ENCODE results near the gene TSPAN2.

Gene TSPAN2

GRCh38 chr1:115134850-115135480 is 45.7 kb upstream of the TSPAN2 start:
- TF ChIP-seq FOXM1 (IDR thresholded peaks at IDR 0.05; ENCODE audit: borderline replicate concordance, low read depth) (no peak), TEAD4 (IDR thresholded peaks at IDR 0.05) (peak; percentile 47; the same call in 1 of the 2 replicates)

DNA sequence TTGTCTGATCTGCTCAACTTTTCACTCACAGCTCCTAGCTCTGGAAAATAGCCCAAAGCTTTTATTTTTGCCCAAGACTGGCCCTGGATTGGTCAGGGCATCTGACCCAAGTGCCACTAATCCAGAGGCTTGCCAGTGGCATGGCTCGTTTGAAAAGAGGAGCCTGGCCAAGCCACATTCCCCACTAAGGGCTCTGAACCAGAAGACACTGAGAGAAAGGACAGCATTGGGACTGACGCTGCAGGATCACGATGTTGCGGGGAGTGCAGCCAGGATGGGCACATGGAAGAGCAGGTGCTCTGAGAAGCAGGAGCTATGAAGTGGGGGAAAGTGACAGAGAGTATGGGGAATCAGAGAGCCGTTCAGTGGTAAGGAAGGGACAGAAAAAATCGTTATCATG is 44.9 kb upstream of the TSPAN2 start:
- TF ChIP-seq MAX (IDR thresholded peaks at IDR 0.05), result no peak
- TF ChIP-seq TEAD4 (IDR thresholded peaks at IDR 0.05), result no peak
- TF ChIP-seq EGR1 (IDR thresholded peaks at IDR 0.05), result no peak
- TF ChIP-seq USF1 (IDR thresholded peaks at IDR 0.05), result no peak
- TF ChIP-seq FOXM1 (IDR thresholded peaks at IDR 0.05; ENCODE audit: borderline replicate concordance, low read depth), result no peak
- TF ChIP-seq ZBTB7A (IDR thresholded peaks at IDR 0.05; ENCODE audit: low read depth), result no peak
- no peak for TF ChIP-seq TCF12 (IDR thresholded peaks at IDR 0.05; ENCODE audit: low read depth)
- no peak for TF ChIP-seq YY1 (IDR thresholded peaks at IDR 0.05; ENCODE audit: low read depth)
- no peak for TF ChIP-seq RAD21 (IDR thresholded peaks at IDR 0.05; ENCODE audit: low read depth)
- no peak for TF ChIP-seq NFIC (IDR thresholded peaks at IDR 0.05)
- TF ChIP-seq CEBPB (IDR thresholded peaks at IDR 0.05), result no peak
- TF ChIP-seq, protein P1, sequence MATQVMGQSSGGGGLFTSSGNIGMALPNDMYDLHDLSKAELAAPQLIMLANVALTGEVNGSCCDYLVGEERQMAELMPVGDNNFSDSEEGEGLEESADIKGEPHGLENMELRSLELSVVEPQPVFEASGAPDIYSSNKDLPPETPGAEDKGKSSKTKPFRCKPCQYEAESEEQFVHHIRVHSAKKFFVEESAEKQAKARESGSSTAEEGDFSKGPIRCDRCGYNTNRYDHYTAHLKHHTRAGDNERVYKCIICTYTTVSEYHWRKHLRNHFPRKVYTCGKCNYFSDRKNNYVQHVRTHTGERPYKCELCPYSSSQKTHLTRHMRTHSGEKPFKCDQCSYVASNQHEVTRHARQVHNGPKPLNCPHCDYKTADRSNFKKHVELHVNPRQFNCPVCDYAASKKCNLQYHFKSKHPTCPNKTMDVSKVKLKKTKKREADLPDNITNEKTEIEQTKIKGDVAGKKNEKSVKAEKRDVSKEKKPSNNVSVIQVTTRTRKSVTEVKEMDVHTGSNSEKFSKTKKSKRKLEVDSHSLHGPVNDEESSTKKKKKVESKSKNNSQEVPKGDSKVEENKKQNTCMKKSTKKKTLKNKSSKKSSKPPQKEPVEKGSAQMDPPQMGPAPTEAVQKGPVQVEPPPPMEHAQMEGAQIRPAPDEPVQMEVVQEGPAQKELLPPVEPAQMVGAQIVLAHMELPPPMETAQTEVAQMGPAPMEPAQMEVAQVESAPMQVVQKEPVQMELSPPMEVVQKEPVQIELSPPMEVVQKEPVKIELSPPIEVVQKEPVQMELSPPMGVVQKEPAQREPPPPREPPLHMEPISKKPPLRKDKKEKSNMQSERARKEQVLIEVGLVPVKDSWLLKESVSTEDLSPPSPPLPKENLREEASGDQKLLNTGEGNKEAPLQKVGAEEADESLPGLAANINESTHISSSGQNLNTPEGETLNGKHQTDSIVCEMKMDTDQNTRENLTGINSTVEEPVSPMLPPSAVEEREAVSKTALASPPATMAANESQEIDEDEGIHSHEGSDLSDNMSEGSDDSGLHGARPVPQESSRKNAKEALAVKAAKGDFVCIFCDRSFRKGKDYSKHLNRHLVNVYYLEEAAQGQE (IDR thresholded peaks at IDR 0.05; ENCODE audit: low read depth), result no peak
- no peak for TF ChIP-seq CREB1 (IDR thresholded peaks at IDR 0.05; ENCODE audit: low read depth)
- no peak for TF ChIP-seq TAF1 (IDR thresholded peaks at IDR 0.05; ENCODE audit: low read depth)
- TF ChIP-seq EP300 (IDR thresholded peaks at IDR 0.05; ENCODE audit: borderline replicate concordance), result no peak

DNA sequence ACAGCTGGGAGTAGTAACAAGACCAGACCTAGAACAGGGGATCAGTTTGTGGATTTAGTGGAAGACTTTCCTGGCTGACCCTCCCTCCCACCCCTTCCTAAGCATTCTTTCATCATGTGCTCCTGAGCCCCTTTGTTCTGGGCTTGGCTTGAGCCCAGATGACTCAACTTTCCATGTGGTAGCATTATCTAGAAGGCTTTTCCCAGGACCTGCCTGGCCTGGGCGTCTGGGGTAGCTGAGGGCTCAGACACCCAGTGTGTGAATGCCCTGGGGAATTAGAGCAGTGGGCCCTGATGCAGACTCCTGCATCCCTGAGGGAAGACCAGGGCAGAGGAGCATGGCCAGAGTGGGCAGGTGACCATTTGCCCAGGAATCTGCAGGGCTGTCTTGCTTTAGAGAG is 44.1 kb upstream of the TSPAN2 start:
- TF ChIP-seq NFIC (IDR thresholded peaks at IDR 0.05), result peak; percentile 43
- no peak for TF ChIP-seq EGR1 (IDR thresholded peaks at IDR 0.05)

DNA sequence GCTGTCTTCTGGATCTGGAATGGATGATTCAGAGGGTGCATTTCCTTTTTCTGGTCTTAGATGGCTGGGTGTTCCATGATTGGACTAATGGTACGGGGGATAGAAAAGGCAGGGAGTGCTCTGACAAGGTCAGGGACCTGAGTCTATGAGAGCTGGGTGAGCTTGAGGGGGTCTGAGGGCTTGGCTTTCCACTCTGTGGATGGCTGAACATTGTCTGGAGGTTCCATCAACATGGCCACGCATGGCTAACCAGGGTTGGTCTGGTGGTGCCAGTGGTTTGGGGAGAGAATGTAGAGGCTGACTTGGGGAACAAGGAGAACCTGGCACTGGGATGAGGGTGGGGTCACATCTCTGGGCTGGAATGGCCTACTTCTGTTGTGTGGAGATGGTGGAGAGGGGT is 41.5 kb upstream of the TSPAN2 start:
- TF ChIP-seq NFIC (IDR thresholded peaks at IDR 0.05) (no peak), TAF1 (IDR thresholded peaks at IDR 0.05; ENCODE audit: low read depth) (no peak), USF1 (IDR thresholded peaks at IDR 0.05) (no peak), EP300 (IDR thresholded peaks at IDR 0.05; ENCODE audit: borderline replicate concordance) (no peak), FOXM1 (IDR thresholded peaks at IDR 0.05; ENCODE audit: borderline replicate concordance, low read depth) (no peak), MAX (IDR thresholded peaks at IDR 0.05) (no peak), TEAD4 (IDR thresholded peaks at IDR 0.05) (no peak), CREB1 (IDR thresholded peaks at IDR 0.05; ENCODE audit: low read depth) (no peak), CEBPB (IDR thresholded peaks at IDR 0.05) (no peak), TCF12 (IDR thresholded peaks at IDR 0.05; ENCODE audit: low read depth) (no peak), EGR1 (IDR thresholded peaks at IDR 0.05) (no peak), YY1 (IDR thresholded peaks at IDR 0.05; ENCODE audit: low read depth) (no peak), RAD21 (IDR thresholded peaks at IDR 0.05; ENCODE audit: low read depth) (no peak), ZBTB7A (IDR thresholded peaks at IDR 0.05; ENCODE audit: low read depth) (no peak)
- TF ChIP-seq, protein P1 (IDR thresholded peaks at IDR 0.05; ENCODE audit: low read depth), result no peak

- TF ChIP-seq FOXM1 (IDR thresholded peaks at IDR 0.05; ENCODE audit: borderline replicate concordance, low read depth), result no peak
- no peak for TF ChIP-seq TAF1 (IDR thresholded peaks at IDR 0.05; ENCODE audit: low read depth)
- TF ChIP-seq, protein P1 (IDR thresholded peaks at IDR 0.05; ENCODE audit: low read depth), result no peak
- TF ChIP-seq NFIC (IDR thresholded peaks at IDR 0.05), result no peak
- no peak for TF ChIP-seq USF1 (IDR thresholded peaks at IDR 0.05)
- TF ChIP-seq MAX (IDR thresholded peaks at IDR 0.05), result no peak
- no peak for TF ChIP-seq TEAD4 (IDR thresholded peaks at IDR 0.05)
- TF ChIP-seq YY1 (IDR thresholded peaks at IDR 0.05; ENCODE audit: low read depth), result no peak
- TF ChIP-seq EGR1 (IDR thresholded peaks at IDR 0.05), result no peak
- no peak for TF ChIP-seq CREB1 (IDR thresholded peaks at IDR 0.05; ENCODE audit: low read depth)
- no peak for TF ChIP-seq ZBTB7A (IDR thresholded peaks at IDR 0.05; ENCODE audit: low read depth)
- no peak for TF ChIP-seq TCF12 (IDR thresholded peaks at IDR 0.05; ENCODE audit: low read depth)
- TF ChIP-seq RAD21 (IDR thresholded peaks at IDR 0.05; ENCODE audit: low read depth), result no peak
- TF ChIP-seq CEBPB (IDR thresholded peaks at IDR 0.05), result no peak
Observed at GRCh38 chr1:115129071-115129640, 39.9 kb upstream of the TSPAN2 start.
